WTC11 (cell line): Measurements from ENCODE around the gene SETDB1. TPM values are rescaled to one million over a fixed set of nuclear protein-coding genes. Genes with fewer than 3 reads are reported as not detected.

ENCODE experiments used
- ATAC-seq: fragments of 200-7000 bp; cut with Tn5 transposase; 2 replicates; pipeline ENCODE4 v1.10.0; 2021; ENCODE audit warnings: mild to moderate bottlenecking, moderate library complexity
- CTCF ChIA-PET: fragments of 300-600 bp; sonication (Branson Sonifier 250); formaldehyde crosslinking; loops from one replicate; lab custom pipeline; 2021; ENCODE audit warnings: antibody characterized with exemption; lab: Charles Lee
- POLR2A ChIA-PET: fragments of 350-600 bp; sonication (Branson Sonifier 250); formaldehyde crosslinking; loops from one replicate; lab custom pipeline; 2021; ENCODE audit warnings: antibody characterized with exemption; lab: Charles Lee
- DNase-seq: peaks from one replicate; pipeline ENCODE4 v3.0.0; 2021; ENCODE audit warnings: low spot score
- H3K27ac Mint-ChIP-seq: 2 replicates; pipeline ENCODE4 v1.8.0; 2021; ENCODE audit warnings: mixed read lengths
- H3K27me3 Mint-ChIP-seq: 2 replicates; pipeline ENCODE4 v1.8.0; 2021; ENCODE audit warnings: low read depth, mild to moderate bottlenecking, moderate library complexity, mixed read lengths
- H3K36me3 Mint-ChIP-seq: 2 replicates; pipeline ENCODE4 v1.8.0; 2021; ENCODE audit warnings: mixed read lengths
- H3K4me1 Mint-ChIP-seq: 2 replicates; pipeline ENCODE4 v1.8.0; 2022; ENCODE audit warnings: mixed read lengths
- H3K4me3 Mint-ChIP-seq: 2 replicates; pipeline ENCODE4 v1.8.0; 2021; ENCODE audit warnings: mild to moderate bottlenecking, moderate library complexity, mixed read lengths
- H3K9me3 Mint-ChIP-seq: 2 replicates; pipeline ENCODE4 v1.8.0; 2021; ENCODE audit warnings: mixed read lengths
- CBFB ChIP-seq: sonication (generic); formaldehyde crosslinking; IDR thresholded peaks from 2 replicates; pipeline ENCODE4 v1.8.1; 2022; ENCODE audit warnings: mild to moderate bottlenecking, low read depth, missing genetic modification reagents
- GABPB1 ChIP-seq: sonication (generic); formaldehyde crosslinking; IDR thresholded peaks from 2 replicates; pipeline ENCODE4 v1.8.1; 2023; ENCODE audit warnings: mild to moderate bottlenecking, missing genetic modification reagents
- GTF2I ChIP-seq: fragments of 250-450 bp; sonication (Bioruptor Pico); conservative IDR thresholded peaks from 2 replicates; pipeline ENCODE4 v1.4.0; 2021; ENCODE audit warnings: mild to moderate bottlenecking
- KAT7 ChIP-seq: sonication (generic); formaldehyde crosslinking; IDR thresholded peaks from 2 replicates; pipeline ENCODE4 v1.8.1; 2023; ENCODE audit warnings: missing genetic modification reagents, mild to moderate bottlenecking, borderline replicate concordance
- NFYB ChIP-seq: sonication (generic); formaldehyde crosslinking; conservative IDR thresholded peaks from 2 replicates; pipeline ENCODE4 v1.8.0; 2022; ENCODE audit warnings: low read depth, missing genetic modification reagents
- NR2C2 ChIP-seq: sonication (generic); formaldehyde crosslinking; IDR thresholded peaks from 2 replicates; pipeline ENCODE4 v1.8.0; 2022; ENCODE audit warnings: mild to moderate bottlenecking, missing genetic modification reagents
- NR3C1 ChIP-seq: sonication (generic); formaldehyde crosslinking; conservative IDR thresholded peaks from 2 replicates; pipeline ENCODE4 v1.8.1; 2023; ENCODE audit warnings: low read depth, mild to moderate bottlenecking, missing genetic modification reagents
- OVOL2 ChIP-seq: fragments of 250-450 bp; sonication (Bioruptor Pico); IDR thresholded peaks from 2 replicates; pipeline ENCODE4 v1.9.0; 2021; ENCODE audit warnings: mild to moderate bottlenecking, borderline replicate concordance
- RELA ChIP-seq: sonication (generic); formaldehyde crosslinking; IDR thresholded peaks from 2 replicates; pipeline ENCODE4 v1.8.1; 2022; ENCODE audit warnings: missing genetic modification reagents, mild to moderate bottlenecking, borderline replicate concordance
- TCF7 ChIP-seq: sonication (generic); formaldehyde crosslinking; IDR thresholded peaks from 2 replicates; pipeline ENCODE4 v1.8.0; 2022; ENCODE audit warnings: mild to moderate bottlenecking, low read depth, missing genetic modification reagents, moderate library complexity
- TEAD1 ChIP-seq: sonication (generic); formaldehyde crosslinking; IDR thresholded peaks from 2 replicates; pipeline ENCODE4 v1.8.0; 2022; ENCODE audit warnings: mild to moderate bottlenecking, missing genetic modification reagents
- ZNF232 ChIP-seq: sonication (generic); formaldehyde crosslinking; IDR thresholded peaks from 2 replicates; pipeline ENCODE4 v1.8.0; 2022; ENCODE audit warnings: mild to moderate bottlenecking, missing genetic modification reagents
- ZNF317 ChIP-seq: sonication (generic); formaldehyde crosslinking; IDR thresholded peaks from 2 replicates; pipeline ENCODE4 v1.8.1; 2023; ENCODE audit warnings: low read depth, mild to moderate bottlenecking, moderate library complexity, missing genetic modification reagents, borderline replicate concordance
- ZNF396 ChIP-seq: fragments of 250-450 bp; sonication (Bioruptor Pico); IDR thresholded peaks from 2 replicates; pipeline ENCODE4 v1.8.0; 2021; ENCODE audit warnings: mild to moderate bottlenecking, moderate library complexity, borderline replicate concordance
- ZNF416 ChIP-seq: fragments of 250-450 bp; sonication (Bioruptor Pico); IDR thresholded peaks from 2 replicates; pipeline ENCODE4 v1.9.0; 2021; ENCODE audit warnings: mild to moderate bottlenecking, inconsistent platforms
- ZNF423 ChIP-seq: fragments of 250-450 bp; sonication (Bioruptor Pico); IDR thresholded peaks from 2 replicates; pipeline ENCODE4 v2.1.2; 2022; ENCODE audit warnings: mild to moderate bottlenecking, moderate library complexity
- total RNA-seq: library from RNA; stranded (reverse); gene quantifications from 3 replicates; pipeline ENCODE4 v1.2.3, GENCODE V29; 2021
- TF ChIP-seq, protein P1 (sequence below): fragments of 250-450 bp; sonication (Bioruptor Pico); IDR thresholded peaks from 2 replicates; pipeline ENCODE4 v1.9.0; 2021; ENCODE audit warnings: moderate library complexity, mild to moderate bottlenecking, inconsistent platforms, borderline replicate concordance
- TF ChIP-seq, protein P2 (sequence below): sonication (generic); formaldehyde crosslinking; IDR thresholded peaks from 2 replicates; pipeline ENCODE4 v1.8.0; 2022; ENCODE audit warnings: mild to moderate bottlenecking, missing genetic modification reagents
- TF ChIP-seq, protein P3 (sequence below): sonication (generic); formaldehyde crosslinking; IDR thresholded peaks from 2 replicates; pipeline ENCODE4 v1.8.1; 2023; ENCODE audit warnings: mild to moderate bottlenecking, missing genetic modification reagents, moderate library complexity
- TF ChIP-seq, protein P4 (sequence below): sonication (generic); formaldehyde crosslinking; IDR thresholded peaks from 2 replicates; pipeline ENCODE4 v1.8.0; 2023; ENCODE audit warnings: missing genetic modification reagents
- TF ChIP-seq, protein P5 (sequence below): sonication (generic); formaldehyde crosslinking; IDR thresholded peaks from 2 replicates; pipeline ENCODE4 v1.8.0; 2022; ENCODE audit warnings: mild to moderate bottlenecking, missing genetic modification reagents
- TF ChIP-seq, protein P6 (sequence below): sonication (generic); formaldehyde crosslinking; IDR thresholded peaks from 2 replicates; pipeline ENCODE4 v1.8.0; 2022; ENCODE audit warnings: missing genetic modification reagents

Gene SETDB1
- total RNA-seq, 1 experiment from 2014 or later = 53.1 TPM

GRCh38 chr1:150970808-150971582 is 44.8 kb downstream of the SETDB1 start:
- POLR2A ChIA-PET = interaction anchor here (0.7 to 1.0 kb wide), 2 partner anchors 35 to 341 kb away, joined by 4 to 6 read pairs; partner anchors contain the start of genes ENSA and MINDY1
- no peak for DNase-seq
- H3K36me3 Mint-ChIP-seq = peaks cover 30% of the 10 kb centered on the region
- H3K4me3 Mint-ChIP-seq = peak overlapping the region; percentile 74
- no peaks in the 10 kb centered on the region for H3K9me3 Mint-ChIP-seq
- ATAC-seq = no peak
- CTCF ChIA-PET = interaction anchor here (0.5 to 1.5 kb wide), 7 partner anchors 9 to 79 kb away, joined by 3 to 16 read pairs (median 3); partner anchors contain the start of genes ANXA9 and MINDY1
- H3K4me1 Mint-ChIP-seq = peaks cover 44% of the 10 kb centered on the region
- H3K27me3 Mint-ChIP-seq = no peaks in the 10 kb centered on the region
- TF ChIP-seq, protein P1, sequence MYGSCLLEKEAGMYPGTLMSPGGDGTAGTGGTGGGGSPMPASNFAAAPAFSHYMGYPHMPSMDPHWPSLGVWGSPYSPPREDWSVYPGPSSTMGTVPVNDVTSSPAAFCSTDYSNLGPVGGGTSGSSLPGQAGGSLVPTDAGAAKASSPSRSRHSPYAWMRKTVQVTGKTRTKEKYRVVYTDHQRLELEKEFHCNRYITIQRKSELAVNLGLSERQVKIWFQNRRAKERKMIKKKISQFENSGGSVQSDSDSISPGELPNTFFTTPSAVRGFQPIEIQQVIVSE = no peak
- TF ChIP-seq OVOL2 = no peak
- TF ChIP-seq GABPB1 = peak; percentile 74
- TF ChIP-seq, all 79 proteins: peak for 1
- H3K27ac Mint-ChIP-seq = peak overlapping the region; percentile 93

DNA sequence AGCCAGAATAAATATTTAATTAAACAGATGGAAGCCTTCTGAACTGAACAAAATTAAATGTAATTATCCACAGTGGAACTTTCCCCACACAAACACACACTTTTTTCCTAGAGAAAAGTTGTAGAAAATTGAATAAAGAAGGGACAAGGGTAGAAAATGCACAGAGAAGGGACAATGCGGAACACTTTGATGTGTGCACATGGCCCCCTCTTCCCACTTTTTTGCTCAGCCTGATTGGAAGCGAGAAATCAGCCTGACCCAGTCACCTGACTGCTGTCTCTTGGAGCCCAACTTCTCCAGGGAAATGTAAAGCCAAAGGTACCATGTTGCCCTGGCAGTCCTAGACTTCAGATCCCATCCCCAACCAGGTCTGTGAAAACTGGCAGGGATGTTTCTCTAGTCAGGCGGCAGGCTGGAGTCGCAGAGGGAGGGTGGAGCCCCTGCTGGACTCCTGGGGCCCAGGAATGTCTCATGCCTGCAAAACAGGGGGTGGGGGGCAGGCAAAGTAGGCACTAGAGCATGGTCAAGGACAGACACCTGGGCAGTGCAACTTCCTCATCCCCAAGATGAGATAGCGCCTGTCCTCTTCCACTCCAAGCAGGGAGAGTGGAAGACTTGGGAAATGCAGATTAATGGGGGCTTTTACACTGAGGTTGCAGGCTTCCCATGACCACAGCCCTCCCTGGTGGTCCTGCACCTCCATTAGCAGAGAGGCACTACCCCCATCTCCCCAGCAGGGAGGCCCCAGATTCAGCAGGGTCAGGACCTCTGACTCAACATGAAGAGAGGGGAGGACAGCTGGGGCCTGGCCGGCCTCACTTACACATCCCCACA is 45.6 kb downstream of the SETDB1 start:
- Mint-ChIP-seq H3K27me3 (peaks cover 3% of the 10 kb centered on the region; the same call in 1 of the 2 replicates), H3K4me3 (peak overlapping the region; percentile 74), H3K9me3 (no peaks in the 10 kb centered on the region), H3K36me3 (peaks cover 22% of the 10 kb centered on the region), H3K4me1 (peaks cover 52% of the 10 kb centered on the region), H3K27ac (peak overlapping the region; percentile 93)
- TF ChIP-seq TEAD1 (CRISPR knock-in tag) = 0 out of 2 replicates have a peak, but pooled peaks have one; percentile 69
- no peak for TF ChIP-seq TCF7
- TF ChIP-seq ZNF423 (CRISPR knock-in tag) = peak; percentile 82; the same call in 1 of the 2 replicates
- CTCF ChIA-PET = interaction anchor here (0.5 to 1.5 kb wide), 6 partner anchors 9 to 80 kb away, joined by 3 to 16 read pairs (median 5); partner anchors contain the start of gene ANXA9
- DNase-seq = peak; percentile 50
- POLR2A ChIA-PET = interaction anchor here (0.7 to 1.0 kb wide), 2 partner anchors 34 to 342 kb away, joined by 4 to 6 read pairs; partner anchors contain the start of genes ENSA and MINDY1
- ATAC-seq = peak; percentile 14

DNA sequence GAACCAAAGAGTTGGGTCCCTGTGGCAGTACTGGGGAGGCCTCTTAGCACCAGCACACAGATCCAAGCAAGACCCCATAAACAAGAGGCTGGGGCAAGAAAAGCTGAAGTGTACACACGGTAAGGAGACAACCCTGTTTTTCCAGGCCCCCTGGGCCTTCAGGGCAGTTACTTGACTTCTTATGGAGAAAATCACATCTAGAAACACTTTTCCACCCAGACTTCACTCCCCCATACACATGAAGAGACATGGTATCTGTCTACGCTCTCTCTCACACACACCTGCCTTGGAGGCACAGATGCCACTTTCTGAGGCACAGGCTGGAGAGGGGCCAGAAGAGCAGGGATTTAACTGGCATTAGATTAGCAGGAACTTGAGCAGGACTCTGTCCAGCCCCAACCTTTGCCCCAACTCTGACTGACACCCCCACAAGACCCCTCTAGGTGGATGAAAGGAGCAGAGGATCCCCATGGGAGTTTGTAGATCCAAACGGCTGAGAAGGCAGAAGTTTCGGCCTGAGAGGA is 46.3 kb downstream of the SETDB1 start:
- ChIA-PET POLR2A (no interaction called here), CTCF (interaction anchor here (1.1 to 1.7 kb wide), 3 partner anchors 9 to 50 kb away, joined by 3 to 5 read pairs (median 5); no protein-coding TSS in a partner anchor)
- ATAC-seq = no peak
- peak overlapping the region; percentile 93 for H3K27ac Mint-ChIP-seq
- DNase-seq = no peak
- H3K4me1 Mint-ChIP-seq = peaks cover 59% of the 10 kb centered on the region
- H3K27me3 Mint-ChIP-seq = peaks cover 3% of the 10 kb centered on the region; the same call in 1 of the 2 replicates
- H3K36me3 Mint-ChIP-seq = peaks cover 15% of the 10 kb centered on the region
- H3K9me3 Mint-ChIP-seq = no peaks in the 10 kb centered on the region
- peak overlapping the region; percentile 74 for H3K4me3 Mint-ChIP-seq
- TF ChIP-seq RELA (CRISPR knock-in tag) (no peak), ZNF416 (no peak), NFYB (CRISPR knock-in tag) (no peak), CBFB (CRISPR knock-in tag) (no peak), ZNF396 (no peak), GTF2I (no peak), ZNF317 (CRISPR knock-in tag) (no peak), ZNF232 (no peak), NR3C1 (CRISPR knock-in tag) (no peak), KAT7 (CRISPR knock-in tag) (no peak), NR2C2 (CRISPR knock-in tag) (no peak)
- TF ChIP-seq, protein P2, sequence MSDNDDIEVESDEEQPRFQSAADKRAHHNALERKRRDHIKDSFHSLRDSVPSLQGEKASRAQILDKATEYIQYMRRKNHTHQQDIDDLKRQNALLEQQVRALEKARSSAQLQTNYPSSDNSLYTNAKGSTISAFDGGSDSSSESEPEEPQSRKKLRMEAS (CRISPR knock-in tag) = no peak
- TF ChIP-seq, protein P3, sequence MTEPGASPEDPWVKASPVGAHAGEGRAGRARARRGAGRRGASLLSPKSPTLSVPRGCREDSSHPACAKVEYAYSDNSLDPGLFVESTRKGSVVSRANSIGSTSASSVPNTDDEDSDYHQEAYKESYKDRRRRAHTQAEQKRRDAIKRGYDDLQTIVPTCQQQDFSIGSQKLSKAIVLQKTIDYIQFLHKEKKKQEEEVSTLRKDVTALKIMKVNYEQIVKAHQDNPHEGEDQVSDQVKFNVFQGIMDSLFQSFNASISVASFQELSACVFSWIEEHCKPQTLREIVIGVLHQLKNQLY (CRISPR knock-in tag) = no peak
- TF ChIP-seq, protein P4, sequence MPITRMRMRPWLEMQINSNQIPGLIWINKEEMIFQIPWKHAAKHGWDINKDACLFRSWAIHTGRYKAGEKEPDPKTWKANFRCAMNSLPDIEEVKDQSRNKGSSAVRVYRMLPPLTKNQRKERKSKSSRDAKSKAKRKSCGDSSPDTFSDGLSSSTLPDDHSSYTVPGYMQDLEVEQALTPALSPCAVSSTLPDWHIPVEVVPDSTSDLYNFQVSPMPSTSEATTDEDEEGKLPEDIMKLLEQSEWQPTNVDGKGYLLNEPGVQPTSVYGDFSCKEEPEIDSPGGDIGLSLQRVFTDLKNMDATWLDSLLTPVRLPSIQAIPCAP (CRISPR knock-in tag) = no peak
- TF ChIP-seq, protein P5, sequence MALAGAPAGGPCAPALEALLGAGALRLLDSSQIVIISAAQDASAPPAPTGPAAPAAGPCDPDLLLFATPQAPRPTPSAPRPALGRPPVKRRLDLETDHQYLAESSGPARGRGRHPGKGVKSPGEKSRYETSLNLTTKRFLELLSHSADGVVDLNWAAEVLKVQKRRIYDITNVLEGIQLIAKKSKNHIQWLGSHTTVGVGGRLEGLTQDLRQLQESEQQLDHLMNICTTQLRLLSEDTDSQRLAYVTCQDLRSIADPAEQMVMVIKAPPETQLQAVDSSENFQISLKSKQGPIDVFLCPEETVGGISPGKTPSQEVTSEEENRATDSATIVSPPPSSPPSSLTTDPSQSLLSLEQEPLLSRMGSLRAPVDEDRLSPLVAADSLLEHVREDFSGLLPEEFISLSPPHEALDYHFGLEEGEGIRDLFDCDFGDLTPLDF (CRISPR knock-in tag) = no peak
- TF ChIP-seq, protein P6, sequence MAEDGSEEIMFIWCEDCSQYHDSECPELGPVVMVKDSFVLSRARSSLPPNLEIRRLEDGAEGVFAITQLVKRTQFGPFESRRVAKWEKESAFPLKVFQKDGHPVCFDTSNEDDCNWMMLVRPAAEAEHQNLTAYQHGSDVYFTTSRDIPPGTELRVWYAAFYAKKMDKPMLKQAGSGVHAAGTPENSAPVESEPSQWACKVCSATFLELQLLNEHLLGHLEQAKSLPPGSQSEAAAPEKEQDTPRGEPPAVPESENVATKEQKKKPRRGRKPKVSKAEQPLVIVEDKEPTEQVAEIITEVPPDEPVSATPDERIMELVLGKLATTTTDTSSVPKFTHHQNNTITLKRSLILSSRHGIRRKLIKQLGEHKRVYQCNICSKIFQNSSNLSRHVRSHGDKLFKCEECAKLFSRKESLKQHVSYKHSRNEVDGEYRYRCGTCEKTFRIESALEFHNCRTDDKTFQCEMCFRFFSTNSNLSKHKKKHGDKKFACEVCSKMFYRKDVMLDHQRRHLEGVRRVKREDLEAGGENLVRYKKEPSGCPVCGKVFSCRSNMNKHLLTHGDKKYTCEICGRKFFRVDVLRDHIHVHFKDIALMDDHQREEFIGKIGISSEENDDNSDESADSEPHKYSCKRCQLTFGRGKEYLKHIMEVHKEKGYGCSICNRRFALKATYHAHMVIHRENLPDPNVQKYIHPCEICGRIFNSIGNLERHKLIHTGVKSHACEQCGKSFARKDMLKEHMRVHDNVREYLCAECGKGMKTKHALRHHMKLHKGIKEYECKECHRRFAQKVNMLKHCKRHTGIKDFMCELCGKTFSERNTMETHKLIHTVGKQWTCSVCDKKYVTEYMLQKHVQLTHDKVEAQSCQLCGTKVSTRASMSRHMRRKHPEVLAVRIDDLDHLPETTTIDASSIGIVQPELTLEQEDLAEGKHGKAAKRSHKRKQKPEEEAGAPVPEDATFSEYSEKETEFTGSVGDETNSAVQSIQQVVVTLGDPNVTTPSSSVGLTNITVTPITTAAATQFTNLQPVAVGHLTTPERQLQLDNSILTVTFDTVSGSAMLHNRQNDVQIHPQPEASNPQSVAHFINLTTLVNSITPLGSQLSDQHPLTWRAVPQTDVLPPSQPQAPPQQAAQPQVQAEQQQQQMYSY (CRISPR knock-in tag) = no peak
